OCI-LY7 (cell line): ENCODE data around the gene SMARCAD1. TPM values are rescaled to one million over a fixed set of nuclear protein-coding genes. Genes with fewer than 3 reads are reported as not detected.
A peak's percentile ranks its signal among the peaks of the same experiment; 100 is the strongest.

ENCODE experiments used
- BruUV-seq: library from RNA; stranded (reverse); fragments of 400-500 nt; replicated peaks from 2 replicates; lab custom pipeline; 2021; lab: Mats Ljungman, UMichigan
- CTCF ChIA-PET: fragments of 300-600 bp; sonication (Branson Sonifier 250); formaldehyde crosslinking; loops from one replicate; lab custom pipeline; 2022; ENCODE audit warnings: antibody characterized with exemption; ENCODE audit not compliant: unreplicated experiment; lab: Charles Lee
- POLR2A ChIA-PET: fragments of 300-600 bp; sonication (Branson Sonifier 250); formaldehyde crosslinking; loops from one replicate; lab custom pipeline; 2022; ENCODE audit warnings: antibody characterized with exemption; lab: Charles Lee
- DNase-seq: peaks from one replicate; pipeline ENCODE4 v3.0.0-alpha.2; 2015; ENCODE audit warnings: low spot score
- H2AFZ ChIP-seq: fragments of 200-600 bp; sonication (generic), shearing (Covaris generic); 2 replicates; pipeline ENCODE4 v1.6.1; 2014; ENCODE audit warnings: mild to moderate bottlenecking, antibody characterized with exemption, low read length, moderate library complexity
- H3K27ac ChIP-seq: fragments of 200-600 bp; sonication (generic); 2 replicates; pipeline ENCODE4 v1.5.1; 2014; ENCODE audit warnings: mixed run types, low read depth, mild to moderate bottlenecking, moderate library complexity, low read length, inconsistent platforms; ENCODE audit not compliant: poor library complexity, severe bottlenecking
- H3K36me3 ChIP-seq: fragments of 200-600 bp; sonication (generic); 2 replicates; pipeline ENCODE4 v1.6.1; 2014; ENCODE audit warnings: mild to moderate bottlenecking, antibody characterized with exemption, low read length, moderate library complexity, mixed read lengths; ENCODE audit not compliant: insufficient read depth
- H3K4me1 ChIP-seq: fragments of 200-600 bp; sonication (generic); 2 replicates; pipeline ENCODE4 v1.5.1; 2014; ENCODE audit warnings: mild to moderate bottlenecking, low read length; ENCODE audit not compliant: insufficient read depth, poor library complexity, severe bottlenecking
- H3K4me2 ChIP-seq: fragments of 200-600 bp; sonication (generic); 2 replicates; pipeline ENCODE4 v1.6.1; 2014; ENCODE audit warnings: mild to moderate bottlenecking, low read length
- H3K4me3 ChIP-seq: fragments of 200-600 bp; sonication (generic); 2 replicates; pipeline ENCODE4 v1.5.1; 2014; ENCODE audit warnings: mild to moderate bottlenecking, low read depth, low read length; ENCODE audit not compliant: poor library complexity, severe bottlenecking
- H3K79me2 ChIP-seq: fragments of 200-600 bp; sonication (generic); 2 replicates; pipeline ENCODE4 v1.6.1; 2016; ENCODE audit warnings: low read depth, mild to moderate bottlenecking, low read length, moderate library complexity, mixed read lengths; ENCODE audit not compliant: insufficient read depth
- H3K9me2 ChIP-seq: fragments of 200-600 bp; sonication (generic); 2 replicates; pipeline ENCODE4 v1.6.1; 2016; ENCODE audit warnings: mild to moderate bottlenecking, low read length, mixed read lengths; ENCODE audit not compliant: insufficient read depth
- H3K9me3 ChIP-seq: fragments of 200-600 bp; sonication (generic); 2 replicates; pipeline ENCODE4 v1.6.1; 2014; ENCODE audit warnings: mild to moderate bottlenecking, mixed run types, low read length, mixed read lengths
- H4K20me1 ChIP-seq: fragments of 200-600 bp; sonication (generic); 2 replicates; pipeline ENCODE4 v1.6.1; 2014; ENCODE audit warnings: mild to moderate bottlenecking, antibody characterized with exemption, low read length, moderate library complexity, mixed read lengths; ENCODE audit not compliant: insufficient read depth
- EZH2phosphoT487 ChIP-seq: fragments of 200-600 bp; sonication (generic); IDR thresholded peaks from 2 replicates; pipeline ENCODE4 v1.6.1; 2018; ENCODE audit warnings: low read depth, borderline replicate concordance, mild to moderate bottlenecking, mixed run types, antibody characterized with exemption, low read length, moderate library complexity, mixed read lengths
- intact Hi-C: fragments of 100-400 bp; cut with micrococcal nuclease; formaldehyde crosslinking; loops from one replicate; pipeline ENCODE4 v1.10.0; 2022; ENCODE audit not compliant: unreplicated experiment
- total RNA-seq, 2 experiments: library from RNA; depleted of rRNA in 1 of 2; stranded (reverse); fragments of >200 nt in 1 of 2; shearing (Covaris generic) in 1 of 2; gene quantifications; 2 replicates each; pipeline ENCODE4 v1.2.3, GENCODE V29; 2014 to 2022
- TF ChIP-seq, protein P1 (sequence below): fragments of 200-600 bp; sonication (generic); conservative IDR thresholded peaks from 2 replicates; pipeline ENCODE4 v1.5.1; 2014; ENCODE audit warnings: mild to moderate bottlenecking, antibody characterized with exemption, low read length, moderate library complexity, mixed read lengths

The SMARCAD1 gene
- total RNA-seq, 2 experiments from 2014 or later: 29.9 to 47.5 TPM

DNA sequence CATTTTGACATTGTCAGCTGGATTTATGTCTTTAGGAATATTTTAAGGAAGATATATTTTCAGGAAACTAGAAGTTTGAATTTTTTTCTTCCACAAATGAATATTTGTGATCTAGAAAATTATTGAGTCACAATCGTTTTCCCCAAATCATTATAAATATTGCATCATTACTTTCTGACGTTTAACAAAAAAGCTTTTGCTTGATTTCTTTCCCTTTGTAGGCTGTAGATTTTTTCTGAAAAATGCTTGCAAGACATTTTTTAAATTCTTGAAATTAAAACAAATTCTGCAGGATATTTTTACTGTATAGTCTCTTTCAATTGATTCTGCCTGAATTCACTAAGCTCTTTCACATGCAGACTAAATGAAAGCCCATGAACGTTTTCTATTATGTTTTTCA is 4.9 kb upstream of the SMARCAD1 start:
- TF ChIP-seq, protein P1, sequence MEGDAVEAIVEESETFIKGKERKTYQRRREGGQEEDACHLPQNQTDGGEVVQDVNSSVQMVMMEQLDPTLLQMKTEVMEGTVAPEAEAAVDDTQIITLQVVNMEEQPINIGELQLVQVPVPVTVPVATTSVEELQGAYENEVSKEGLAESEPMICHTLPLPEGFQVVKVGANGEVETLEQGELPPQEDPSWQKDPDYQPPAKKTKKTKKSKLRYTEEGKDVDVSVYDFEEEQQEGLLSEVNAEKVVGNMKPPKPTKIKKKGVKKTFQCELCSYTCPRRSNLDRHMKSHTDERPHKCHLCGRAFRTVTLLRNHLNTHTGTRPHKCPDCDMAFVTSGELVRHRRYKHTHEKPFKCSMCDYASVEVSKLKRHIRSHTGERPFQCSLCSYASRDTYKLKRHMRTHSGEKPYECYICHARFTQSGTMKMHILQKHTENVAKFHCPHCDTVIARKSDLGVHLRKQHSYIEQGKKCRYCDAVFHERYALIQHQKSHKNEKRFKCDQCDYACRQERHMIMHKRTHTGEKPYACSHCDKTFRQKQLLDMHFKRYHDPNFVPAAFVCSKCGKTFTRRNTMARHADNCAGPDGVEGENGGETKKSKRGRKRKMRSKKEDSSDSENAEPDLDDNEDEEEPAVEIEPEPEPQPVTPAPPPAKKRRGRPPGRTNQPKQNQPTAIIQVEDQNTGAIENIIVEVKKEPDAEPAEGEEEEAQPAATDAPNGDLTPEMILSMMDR: no peak
- TF ChIP-seq EZH2phosphoT487: no peak
- no peaks in the 10 kb centered on the region; the same call in 1 of the 2 replicates for H3K79me2 ChIP-seq
- H3K4me1 ChIP-seq: no peaks in the 10 kb centered on the region
- H3K36me3 ChIP-seq: no peaks in the 10 kb centered on the region
- POLR2A ChIA-PET: interaction anchor here (0.6 to 0.7 kb wide), 2 partner anchors 10 to 16 kb away, joined by 4 to 5 read pairs; no protein-coding TSS in a partner anchor
- no peaks in the 10 kb centered on the region for H4K20me1 ChIP-seq
- CTCF ChIA-PET: no interaction called here
- BruUV-seq: no TSS peak
- no peak overlapping the region for H3K27ac ChIP-seq
- no peak overlapping the region for H3K4me3 ChIP-seq
- H3K4me2 ChIP-seq: no peak overlapping the region
- intact Hi-C loops: no loop called here
- no peak overlapping the region for H2AFZ ChIP-seq
- DNase-seq: no peak
- no peaks in the 10 kb centered on the region for H3K9me3 ChIP-seq
- no peaks in the 10 kb centered on the region for H3K9me2 ChIP-seq

DNA sequence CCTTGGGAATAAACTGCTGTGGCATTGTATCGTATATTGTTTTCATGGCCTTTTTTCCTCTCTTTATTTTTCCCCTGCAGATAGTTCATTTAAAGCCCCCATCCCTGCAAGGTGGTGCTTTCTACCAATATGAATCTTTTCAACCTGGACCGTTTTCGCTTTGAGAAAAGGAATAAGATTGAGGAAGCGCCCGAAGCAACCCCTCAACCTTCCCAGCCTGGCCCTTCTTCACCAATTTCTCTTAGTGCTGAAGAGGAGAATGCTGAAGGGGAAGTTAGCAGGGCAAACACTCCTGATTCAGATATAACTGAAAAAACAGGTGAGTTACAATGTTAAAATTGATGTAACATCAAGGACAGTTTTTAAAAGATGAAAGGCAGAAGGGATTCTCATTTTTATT is 601 bp downstream of the SMARCAD1 start:
- peak overlapping the region; percentile 69 for H3K27ac ChIP-seq
- DNase-seq: peak; percentile 7
- intact Hi-C loops: loop anchor here (5.0 kb wide), 1 partner anchor 244 kb away; the partner anchor contains the start of gene PDLIM5
- BruUV-seq: TSS peak; percentile 68
- H4K20me1 ChIP-seq: no peaks in the 10 kb centered on the region
- CTCF ChIA-PET: no interaction called here
- no peaks in the 10 kb centered on the region for H3K9me3 ChIP-seq
- peak overlapping the region; percentile 65; the same call in 1 of the 2 replicates for H2AFZ ChIP-seq
- H3K9me2 ChIP-seq: no peaks in the 10 kb centered on the region
- POLR2A ChIA-PET: no interaction called here
- peaks cover 48% of the 10 kb centered on the region for H3K79me2 ChIP-seq
- peaks cover 15% of the 10 kb centered on the region for H3K4me1 ChIP-seq
- H3K36me3 ChIP-seq: peaks cover 50% of the 10 kb centered on the region
- no peak for TF ChIP-seq EZH2phosphoT487
- TF ChIP-seq, protein P1: no peak
- peak overlapping the region; percentile 83 for H3K4me2 ChIP-seq
- H3K4me3 ChIP-seq: peak overlapping the region; percentile 73

DNA sequence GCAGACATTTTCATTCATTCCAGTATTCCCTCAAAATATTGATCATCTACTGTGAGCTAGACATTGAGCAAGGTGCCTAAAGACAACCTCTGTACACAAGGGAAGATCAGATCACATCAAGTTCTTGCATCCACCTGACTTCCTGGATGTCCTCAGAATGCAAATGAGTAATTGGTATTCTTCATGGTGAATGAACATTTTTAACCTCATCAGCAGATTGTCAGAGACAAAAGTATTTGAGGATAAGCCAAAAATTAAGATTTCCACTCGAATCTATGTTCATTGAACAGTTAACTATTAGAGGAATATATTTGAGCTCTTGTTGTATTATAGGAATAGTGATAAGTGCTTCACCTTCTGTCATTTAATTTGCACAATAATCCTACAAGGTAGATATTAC is 1.3 kb downstream of the SMARCAD1 start:
- Histone ChIP-seq H3K36me3 (peaks cover 56% of the 10 kb centered on the region), H3K27ac (peak overlapping the region; percentile 69), H3K4me2 (peak overlapping the region; percentile 83), H3K9me2 (no peaks in the 10 kb centered on the region), H2AFZ (peak overlapping the region; percentile 65; the same call in 1 of the 2 replicates), H3K4me3 (peak overlapping the region; percentile 73), H3K79me2 (peaks cover 53% of the 10 kb centered on the region), H3K9me3 (no peaks in the 10 kb centered on the region), H4K20me1 (no peaks in the 10 kb centered on the region), H3K4me1 (peaks cover 15% of the 10 kb centered on the region)
- TF ChIP-seq EZH2phosphoT487: no peak
- TF ChIP-seq, protein P1: no peak
- no TSS peak for BruUV-seq
- CTCF ChIA-PET: no interaction called here
- intact Hi-C loops: loop anchor here (5.0 kb wide), 1 partner anchor 243 kb away; the partner anchor contains the start of gene PDLIM5
- peak; percentile 17 for DNase-seq
- POLR2A ChIA-PET: interaction anchor here (1.0 kb wide), 1 partner anchor 36 kb away, joined by 3 read pairs; no protein-coding TSS in a partner anchor
